Spleen (tissue), 7 donors: ENCODE measurements around the gene ILKAP.

ENCODE experiments used
- POLR2A ChIP-seq, 3 donors: fragments of 450-650 bp; IDR thresholded peaks; one replicate each; pipeline ENCODE4 v1.5.1; 2017; ENCODE audit warnings: antibody characterized with exemption in 3 of 3, mild to moderate bottlenecking in 1 of 3
- POLR2AphosphoS5 ChIP-seq, 3 donors: sonication (generic); formaldehyde crosslinking; IDR thresholded peaks; one replicate each; pipeline ENCODE4 v1.5.1; 2017; ENCODE audit warnings: antibody characterized with exemption in 3 of 3
- TF ChIP-seq, protein P1 (sequence below), 11 experiments: fragments of 200-600 bp in 7 of 11; fragments of 450-650 bp in 4 of 11; sonication (generic) in 4 of 11; IDR thresholded peaks in 8 of 11; conservative IDR thresholded peaks in 3 of 11; 1 replicate in 7 of 11; 2 replicates in 4 of 11; pipeline versions ENCODE4 v1.4.0 to v1.8.0; 2016 to 2021; ENCODE audit warnings: antibody characterized with exemption in 11 of 11, inconsistent platforms in 4 of 11, mild to moderate bottlenecking in 1 of 11
- donor health status: DM: no; HTN: no; CAD: no; lungs with moderate emphysema.
- donor health status: DM: no; HTN: no; CAD: no.
- donor health status: DM: no; HTN: no; CAD: no.

DNA sequence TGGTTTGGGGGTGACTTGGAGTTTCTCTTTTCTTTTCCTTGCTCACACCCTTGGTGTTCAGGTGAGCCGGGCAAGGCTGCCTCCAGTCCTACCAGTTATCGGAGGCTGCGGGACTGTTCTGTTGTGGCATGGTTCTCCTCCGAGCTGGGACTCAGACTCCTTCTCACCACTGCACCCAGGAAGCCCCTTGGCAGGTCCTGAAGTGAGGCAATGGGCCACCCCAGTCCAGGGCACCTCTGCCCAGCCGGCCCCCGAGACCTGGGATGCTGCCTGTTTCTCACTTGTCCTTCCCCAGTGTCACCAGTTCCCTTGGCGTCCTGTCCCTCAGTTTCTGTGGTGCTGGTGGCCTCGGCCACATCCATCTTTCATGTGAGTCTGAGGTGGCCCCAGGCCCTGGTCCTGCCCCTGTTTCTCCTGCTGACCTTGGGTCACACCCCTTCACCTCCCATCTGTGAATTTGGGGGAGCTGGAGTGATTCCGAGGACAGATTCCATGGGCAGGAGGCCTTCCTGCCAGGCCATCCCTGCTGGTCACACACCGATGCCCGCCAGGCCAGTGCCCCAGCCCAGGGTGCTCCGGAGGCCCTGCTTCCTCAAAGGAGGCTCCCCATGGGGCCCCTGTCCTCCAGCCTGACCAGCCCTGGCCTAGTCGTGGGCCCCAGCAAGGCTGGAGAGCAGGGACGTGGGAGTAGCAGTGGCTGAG lies 71.6 kb downstream of the ILKAP start:
- TF ChIP-seq, protein P1, sequence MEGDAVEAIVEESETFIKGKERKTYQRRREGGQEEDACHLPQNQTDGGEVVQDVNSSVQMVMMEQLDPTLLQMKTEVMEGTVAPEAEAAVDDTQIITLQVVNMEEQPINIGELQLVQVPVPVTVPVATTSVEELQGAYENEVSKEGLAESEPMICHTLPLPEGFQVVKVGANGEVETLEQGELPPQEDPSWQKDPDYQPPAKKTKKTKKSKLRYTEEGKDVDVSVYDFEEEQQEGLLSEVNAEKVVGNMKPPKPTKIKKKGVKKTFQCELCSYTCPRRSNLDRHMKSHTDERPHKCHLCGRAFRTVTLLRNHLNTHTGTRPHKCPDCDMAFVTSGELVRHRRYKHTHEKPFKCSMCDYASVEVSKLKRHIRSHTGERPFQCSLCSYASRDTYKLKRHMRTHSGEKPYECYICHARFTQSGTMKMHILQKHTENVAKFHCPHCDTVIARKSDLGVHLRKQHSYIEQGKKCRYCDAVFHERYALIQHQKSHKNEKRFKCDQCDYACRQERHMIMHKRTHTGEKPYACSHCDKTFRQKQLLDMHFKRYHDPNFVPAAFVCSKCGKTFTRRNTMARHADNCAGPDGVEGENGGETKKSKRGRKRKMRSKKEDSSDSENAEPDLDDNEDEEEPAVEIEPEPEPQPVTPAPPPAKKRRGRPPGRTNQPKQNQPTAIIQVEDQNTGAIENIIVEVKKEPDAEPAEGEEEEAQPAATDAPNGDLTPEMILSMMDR (IDR thresholded peaks at IDR 0.05 in 8 of 11, conservative IDR thresholded peaks at IDR 0.05 in 3 of 11): no peak
- no peak for TF ChIP-seq POLR2A (IDR thresholded peaks at IDR 0.05)
- no peak for TF ChIP-seq POLR2AphosphoS5 (IDR thresholded peaks at IDR 0.05)
